Central memory CD8-positive, alpha-beta T cell (primary cell): ENCODE results near the gene ADCY6.

Experiments
- ATAC-seq: fragments of 150-1000 bp; cut with Tn5 transposase; replicated peaks from 2 replicates; pipeline ENCODE4 v1.10.0; 2022; ENCODE audit warnings: mild to moderate bottlenecking, moderate FRiP score, moderate number of reproducible peaks; ENCODE audit not compliant: poor library complexity, severe bottlenecking; ENCODE audit errors: extremely low read depth
- DNase-seq, 2 donors: peaks; one replicate each; pipeline ENCODE4 v3.0.0; 2021; ENCODE audit warnings: low spot score in 2 of 2
- H3K27ac Mint-ChIP-seq: one replicate; pipeline ENCODE4 v1.8.0; 2022; ENCODE audit warnings: low read depth, mild to moderate bottlenecking, moderate library complexity, mixed read lengths
- H3K27me3 Mint-ChIP-seq: one replicate; pipeline ENCODE4 v1.8.0; 2022; ENCODE audit warnings: mixed read lengths
- H3K36me3 Mint-ChIP-seq: one replicate; pipeline ENCODE4 v1.8.0; 2022; ENCODE audit warnings: mild to moderate bottlenecking, moderate library complexity, mixed read lengths; ENCODE audit not compliant: insufficient read depth
- H3K4me1 Mint-ChIP-seq: one replicate; pipeline ENCODE4 v1.8.0; 2022; ENCODE audit warnings: mixed read lengths
- H3K4me3 Mint-ChIP-seq: one replicate; pipeline ENCODE4 v1.8.0; 2022; ENCODE audit warnings: mild to moderate bottlenecking, moderate library complexity, mixed read lengths
- H3K9me3 Mint-ChIP-seq: one replicate; pipeline ENCODE4 v1.8.0; 2022; ENCODE audit warnings: mixed read lengths

The ADCY6 gene

GRCh38 chr12:48822711-48823110 is 33.8 kb upstream of the ADCY6 start:
- DNase-seq = no peak
- Mint-ChIP-seq H3K27me3 (no peaks in the 10 kb centered on the region), H3K9me3 (no peaks in the 10 kb centered on the region), H3K4me3 (no peak overlapping the region), H3K4me1 (peaks cover 33% of the 10 kb centered on the region), H3K36me3 (peaks cover 5% of the 10 kb centered on the region), H3K27ac (peak overlapping the region; percentile 42)
- ATAC-seq = no peak

GRCh38 chr12:48822139-48822538 is 33.2 kb upstream of the ADCY6 start:
- H3K27ac Mint-ChIP-seq = peak overlapping the region; percentile 42
- no peak for DNase-seq
- H3K4me3 Mint-ChIP-seq = no peak overlapping the region
- no peaks in the 10 kb centered on the region for H3K27me3 Mint-ChIP-seq
- no peak for ATAC-seq
- no peaks in the 10 kb centered on the region for H3K9me3 Mint-ChIP-seq
- peaks cover 38% of the 10 kb centered on the region for H3K4me1 Mint-ChIP-seq
- H3K36me3 Mint-ChIP-seq = peaks cover 7% of the 10 kb centered on the region

DNA sequence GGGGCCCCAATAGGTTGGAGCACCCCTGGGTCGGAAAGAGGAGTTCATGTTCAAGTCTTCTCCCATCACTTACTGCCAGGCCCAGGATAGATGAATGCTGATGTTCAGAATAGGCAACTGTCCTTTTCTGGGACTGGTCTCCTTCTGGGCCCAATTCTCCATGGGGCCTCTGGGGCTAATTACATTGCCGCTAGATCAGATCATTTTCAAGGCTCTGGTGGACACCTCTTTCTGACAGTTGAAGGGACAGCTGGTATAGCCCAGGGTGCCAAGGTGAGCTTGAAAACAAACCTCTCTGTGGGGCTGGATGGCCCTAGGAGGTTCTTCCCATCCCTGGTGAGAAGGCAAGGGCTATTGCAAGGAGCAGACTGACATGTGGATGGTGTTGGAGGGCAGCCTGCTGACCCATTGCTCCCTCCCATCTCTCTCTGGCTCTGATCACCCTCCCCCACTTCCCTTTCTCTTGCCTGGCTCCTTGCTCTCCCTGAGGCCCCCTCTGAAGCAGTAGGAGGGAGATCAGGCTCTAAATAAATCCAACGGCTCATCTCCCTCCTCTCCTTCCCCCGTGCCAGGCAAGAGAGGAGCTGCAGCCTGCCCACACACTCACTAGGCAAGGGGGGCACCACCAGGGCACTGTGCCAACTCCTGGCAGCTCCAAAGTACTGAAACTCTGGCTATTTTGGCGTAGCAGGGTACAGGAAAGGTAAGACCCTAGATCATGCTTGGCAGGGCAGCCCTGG is 31.3 kb upstream of the ADCY6 start:
- Mint-ChIP-seq H3K4me3 (peak overlapping the region; percentile 83), H3K27me3 (no peaks in the 10 kb centered on the region), H3K4me1 (peaks cover 55% of the 10 kb centered on the region), H3K27ac (no peak overlapping the region), H3K36me3 (peaks cover 9% of the 10 kb centered on the region), H3K9me3 (no peaks in the 10 kb centered on the region)
- no peak for ATAC-seq
- DNase-seq = no peak

DNA sequence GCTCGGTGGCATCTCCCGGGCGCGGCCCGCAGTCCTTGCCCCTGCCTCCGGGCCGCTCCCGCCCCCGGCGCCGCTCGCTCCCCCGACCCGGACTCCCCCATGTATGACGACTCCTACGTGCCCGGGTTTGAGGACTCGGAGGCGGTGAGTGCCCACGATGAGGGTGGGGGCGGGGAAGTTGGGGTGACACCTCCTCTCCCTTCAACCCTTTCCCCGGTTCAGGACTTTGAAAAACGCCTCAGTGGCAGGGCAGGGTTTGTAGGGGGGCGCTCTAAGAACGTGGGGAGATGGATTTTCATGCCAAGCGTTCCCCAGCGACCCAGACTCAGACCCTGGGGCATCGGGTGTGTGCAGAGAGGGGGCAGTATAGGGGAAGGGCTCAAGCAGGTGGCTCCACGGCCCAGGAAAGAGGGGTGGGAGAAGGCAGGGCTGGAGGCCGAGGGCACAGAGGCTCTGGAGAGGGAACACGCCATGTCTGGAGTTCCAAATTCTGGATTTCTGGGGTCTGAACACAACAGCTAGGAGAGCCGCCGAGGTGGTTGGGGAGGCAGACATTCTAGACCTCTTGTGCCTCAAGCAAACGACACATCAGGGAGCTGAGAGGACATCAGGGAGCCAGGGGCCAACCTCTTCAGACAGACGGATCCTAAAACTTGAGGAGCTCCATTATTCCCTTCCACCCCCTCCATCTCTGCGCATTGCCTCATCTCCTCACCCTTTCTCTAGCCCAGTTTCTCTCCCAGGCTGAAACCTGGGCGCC is 30.1 kb upstream of the ADCY6 start:
- DNase-seq (no peak), ATAC-seq (peak; percentile 1)

DNA sequence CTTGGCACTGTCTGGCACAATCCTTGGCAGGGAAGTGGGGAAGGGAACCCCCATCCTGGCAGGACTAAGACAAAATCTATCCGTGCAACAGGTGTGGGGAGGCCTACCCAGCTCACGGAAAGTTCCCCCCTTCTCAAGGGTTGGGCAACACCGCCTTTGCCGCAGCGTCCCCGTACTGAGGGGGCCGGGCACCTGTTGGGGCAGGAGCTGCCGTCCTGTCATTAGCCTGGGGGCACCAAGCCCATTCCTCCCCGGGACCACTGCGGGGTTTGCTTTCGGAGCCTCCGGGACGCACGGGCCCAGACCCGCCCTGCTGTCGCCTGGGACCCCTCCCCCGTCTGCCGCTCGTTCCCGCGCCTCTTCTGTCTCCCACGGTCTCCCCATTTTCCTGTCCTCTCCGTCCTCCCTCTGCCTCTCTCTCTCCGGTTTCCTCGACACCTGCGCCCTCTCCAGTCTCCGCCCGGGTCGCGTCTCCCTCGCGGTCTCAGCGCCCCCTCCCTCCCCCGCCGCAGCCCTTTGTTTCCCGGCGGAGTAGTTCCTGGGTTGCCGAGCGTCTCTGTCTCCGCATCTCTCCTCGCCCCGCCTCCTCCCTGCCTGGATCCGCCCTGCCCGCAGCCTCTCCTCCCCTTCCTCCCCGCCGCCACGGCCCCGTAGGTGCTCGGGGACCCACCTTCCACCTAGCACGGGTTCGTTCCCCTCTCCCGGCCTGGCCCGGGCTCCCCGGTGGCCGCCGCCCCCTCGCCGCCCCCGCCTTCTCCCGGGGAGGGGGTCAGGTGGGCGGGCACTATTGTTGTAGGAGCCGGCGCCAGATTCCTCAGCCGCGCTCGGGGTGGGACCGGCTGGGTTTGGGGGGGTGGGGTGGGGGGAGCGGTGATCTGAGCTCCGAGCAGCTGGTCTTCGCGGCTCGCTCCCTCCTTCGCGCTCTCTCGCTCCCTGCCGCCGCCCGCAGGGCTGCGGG is 29.3 kb upstream of the ADCY6 start, which contains the start of gene CACNB3:
Gene CACNB3, plus strand, starts transcription at position 624 of the 958 bp plus-strand sequence. CDS start 434 bp downstream, outside the sequence.
- H3K27me3 Mint-ChIP-seq = no peaks in the 10 kb centered on the region
- H3K27ac Mint-ChIP-seq = peak within 1 kb of the TSS; percentile 84
- H3K9me3 Mint-ChIP-seq = no peaks in the 10 kb centered on the region
- ATAC-seq = peak; percentile 47
- peaks cover 59% of the 10 kb centered on the region for H3K4me1 Mint-ChIP-seq
- peaks cover 9% of the 10 kb centered on the region for H3K36me3 Mint-ChIP-seq
- DNase-seq = peak; percentile 59 to 63
- H3K4me3 Mint-ChIP-seq = peak within 1 kb of the TSS; percentile 83

More for the DNA sequence above, 30.1 kb upstream of the ADCY6 start:
- Mint-ChIP-seq H3K27ac (peak overlapping the region; percentile 39), H3K27me3 (no peaks in the 10 kb centered on the region), H3K4me1 (peaks cover 61% of the 10 kb centered on the region), H3K9me3 (no peaks in the 10 kb centered on the region), H3K4me3 (peak overlapping the region; percentile 83), H3K36me3 (peaks cover 9% of the 10 kb centered on the region)

GRCh38 chr12:48816143-48816854 is 27.4 kb upstream of the ADCY6 start:
- Mint-ChIP-seq H3K9me3 (no peaks in the 10 kb centered on the region), H3K36me3 (peaks cover 9% of the 10 kb centered on the region), H3K4me1 (peaks cover 65% of the 10 kb centered on the region), H3K27me3 (no peaks in the 10 kb centered on the region), H3K27ac (no peak overlapping the region), H3K4me3 (peak overlapping the region; percentile 83)
- ATAC-seq = no peak
- no peak for DNase-seq

GRCh38 chr12:48815126-48816110 is 26.5 kb upstream of the ADCY6 start:
- DNase-seq = no peak
- peak; percentile 39 for ATAC-seq
- no peaks in the 10 kb centered on the region for H3K27me3 Mint-ChIP-seq
- peaks cover 65% of the 10 kb centered on the region for H3K4me1 Mint-ChIP-seq
- peaks cover 9% of the 10 kb centered on the region for H3K36me3 Mint-ChIP-seq
- H3K9me3 Mint-ChIP-seq = no peaks in the 10 kb centered on the region
- H3K27ac Mint-ChIP-seq = peak overlapping the region; percentile 77
- H3K4me3 Mint-ChIP-seq = peak overlapping the region; percentile 83

DNA sequence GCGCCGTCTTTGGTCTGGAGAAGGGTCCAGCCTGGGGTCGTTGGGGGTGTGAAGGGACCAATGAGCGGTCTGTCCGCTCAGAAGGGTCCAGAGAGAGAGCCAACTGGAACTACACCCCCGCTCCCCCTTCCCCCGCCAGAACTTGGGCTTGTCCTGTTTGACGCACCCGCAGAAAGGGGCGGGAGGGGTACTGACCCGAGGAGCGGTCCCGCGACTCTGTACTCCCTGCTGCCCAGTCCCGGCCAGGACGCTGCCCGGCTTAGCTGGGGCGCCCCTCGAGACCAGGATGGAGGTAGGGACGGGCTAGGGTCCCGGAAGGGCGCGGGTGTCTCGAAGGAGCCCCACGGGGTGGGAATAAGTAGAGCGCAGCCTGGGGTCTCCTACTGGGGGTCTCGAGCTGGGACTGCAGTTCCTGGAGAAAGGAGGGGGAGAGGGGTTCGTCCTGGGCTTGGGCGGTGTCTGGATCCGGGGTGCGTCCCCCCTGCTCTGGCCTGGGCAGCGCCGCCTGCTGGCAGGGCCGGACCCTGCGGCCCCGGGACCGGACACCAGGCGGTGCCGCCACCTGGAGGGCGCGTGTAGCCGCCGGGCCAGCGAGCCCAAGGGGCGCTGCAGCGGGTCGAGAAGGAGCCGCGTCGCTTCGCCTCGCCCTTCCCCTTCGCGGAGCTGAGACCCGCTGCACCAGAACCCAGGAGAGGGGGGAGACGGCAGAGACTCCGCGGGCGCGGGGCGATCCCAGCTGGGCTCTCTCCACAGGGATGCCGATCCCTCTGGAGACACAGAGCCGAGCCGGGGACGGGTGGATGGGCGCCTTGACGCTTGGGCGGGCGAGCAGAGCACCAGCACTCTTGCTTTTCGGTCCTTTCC is 25.6 kb upstream of the ADCY6 start:
- no peaks in the 10 kb centered on the region for H3K9me3 Mint-ChIP-seq
- H3K27ac Mint-ChIP-seq = peak overlapping the region; percentile 77
- ATAC-seq (peak; percentile 68), DNase-seq (peak; percentile 51 to 71)
- H3K36me3 Mint-ChIP-seq = peaks cover 9% of the 10 kb centered on the region
- H3K4me3 Mint-ChIP-seq = peak overlapping the region; percentile 83
- H3K27me3 Mint-ChIP-seq = no peaks in the 10 kb centered on the region
- peaks cover 61% of the 10 kb centered on the region for H3K4me1 Mint-ChIP-seq

DNA sequence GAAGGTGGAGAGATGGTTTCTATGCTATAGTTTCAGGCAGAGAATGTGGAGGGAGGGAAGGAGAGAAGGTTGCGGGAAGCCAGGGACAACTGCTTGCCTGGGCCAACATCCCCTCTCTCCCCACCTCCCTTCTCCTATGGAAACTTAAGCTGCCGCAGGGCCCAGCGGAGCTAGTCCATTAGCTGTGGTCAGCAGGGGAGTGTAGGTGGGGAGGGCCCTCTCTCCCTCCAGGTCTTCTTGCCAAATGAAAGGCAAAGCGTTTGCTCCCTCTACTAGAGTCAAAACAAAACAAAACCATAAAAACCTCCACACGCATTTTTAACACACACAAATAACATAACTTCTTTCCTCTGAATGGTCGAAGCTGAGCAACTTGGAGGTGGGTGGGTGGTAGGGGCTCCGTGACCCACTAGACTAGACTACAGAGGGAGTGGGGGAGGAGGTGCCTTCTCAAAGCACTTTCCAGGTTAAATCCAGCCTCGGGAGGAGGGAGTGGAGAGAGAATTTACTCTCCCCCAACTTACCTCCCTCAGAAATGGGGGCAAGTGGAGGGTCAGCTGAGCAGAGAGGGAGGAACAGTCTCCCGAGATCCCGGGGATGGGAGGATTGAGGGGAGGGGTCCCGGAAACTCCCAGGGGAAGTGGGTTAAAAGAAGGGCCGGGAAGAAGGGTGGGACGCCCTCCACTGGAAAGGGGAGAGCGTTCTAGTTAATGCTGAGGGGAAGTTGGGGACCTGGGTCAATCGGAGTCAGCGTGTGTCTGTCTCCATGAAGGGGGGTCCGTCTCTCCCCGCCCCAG is 24.8 kb upstream of the ADCY6 start:
- Mint-ChIP-seq H3K36me3 (peaks cover 9% of the 10 kb centered on the region), H3K4me3 (peak overlapping the region; percentile 83), H3K27ac (peak overlapping the region; percentile 77), H3K9me3 (no peaks in the 10 kb centered on the region), H3K27me3 (no peaks in the 10 kb centered on the region), H3K4me1 (peaks cover 52% of the 10 kb centered on the region)
- no peak for ATAC-seq
- no peak for DNase-seq

DNA sequence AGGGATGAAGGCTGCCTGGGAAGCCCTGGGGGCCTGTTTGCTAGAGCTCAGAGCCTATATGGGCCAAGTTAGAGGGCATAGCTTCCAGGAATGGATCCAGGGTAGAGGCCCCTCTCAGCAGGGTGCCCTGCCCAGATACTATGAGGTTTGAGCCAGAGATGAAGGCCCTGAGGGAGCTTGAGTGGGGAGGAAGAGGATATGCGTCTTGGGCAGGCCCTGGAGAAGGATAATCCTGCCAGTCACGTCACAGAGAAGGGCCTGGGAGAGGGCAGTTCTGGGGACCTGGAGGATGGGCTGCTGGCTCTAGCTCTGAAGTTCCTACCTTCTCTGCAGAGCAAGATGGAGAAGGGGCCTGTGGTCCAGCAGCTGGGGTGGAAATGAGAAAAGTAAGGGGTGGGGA is 23.5 kb upstream of the ADCY6 start:
- DNase-seq (no peak), ATAC-seq (no peak)
- H3K36me3 Mint-ChIP-seq = peaks cover 2% of the 10 kb centered on the region
- H3K4me3 Mint-ChIP-seq = peak overlapping the region; percentile 8
- no peaks in the 10 kb centered on the region for H3K9me3 Mint-ChIP-seq
- H3K4me1 Mint-ChIP-seq = peaks cover 41% of the 10 kb centered on the region
- H3K27ac Mint-ChIP-seq = peak overlapping the region; percentile 50
- no peaks in the 10 kb centered on the region for H3K27me3 Mint-ChIP-seq
